Activated T-cell treated with anti-CD3 and anti-CD28 coated beads for 1 hour (primary cell): ENCODE measurements around the gene NFAM1.

Experiments used
- DNase-seq: peaks from one replicate; pipeline ENCODE4 v3.0.0-alpha.2; 2020; ENCODE audit warnings: low read depth

The NFAM1 gene

GRCh38 chr22:42358643-42359558 lies 73.3 kb downstream of the NFAM1 start:
- no peak for DNase-seq

GRCh38 chr22:42357634-42358296 lies 74.4 kb downstream of the NFAM1 start:
- DNase-seq: no peak

DNA sequence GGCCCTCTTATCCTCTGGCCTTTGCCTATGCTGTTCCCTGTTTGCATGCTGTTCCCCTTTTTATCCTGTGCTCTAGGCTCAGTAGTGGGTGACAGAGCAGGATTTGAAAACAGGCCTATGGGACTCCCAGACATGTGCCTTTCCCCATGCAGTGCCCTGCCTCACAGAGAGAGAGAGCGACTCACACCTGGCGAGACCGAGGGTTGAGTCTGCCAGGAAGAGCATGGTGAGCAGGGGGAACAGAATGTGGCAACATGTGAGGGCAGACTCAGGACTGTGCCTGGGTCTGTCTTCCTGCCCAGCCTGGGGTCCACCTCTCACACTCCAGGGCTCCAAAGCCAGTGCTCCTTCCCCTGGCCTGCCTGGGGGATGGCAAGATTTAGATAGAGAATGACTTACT lies 75.0 kb downstream of the NFAM1 start:
- DNase-seq: no peak

DNA sequence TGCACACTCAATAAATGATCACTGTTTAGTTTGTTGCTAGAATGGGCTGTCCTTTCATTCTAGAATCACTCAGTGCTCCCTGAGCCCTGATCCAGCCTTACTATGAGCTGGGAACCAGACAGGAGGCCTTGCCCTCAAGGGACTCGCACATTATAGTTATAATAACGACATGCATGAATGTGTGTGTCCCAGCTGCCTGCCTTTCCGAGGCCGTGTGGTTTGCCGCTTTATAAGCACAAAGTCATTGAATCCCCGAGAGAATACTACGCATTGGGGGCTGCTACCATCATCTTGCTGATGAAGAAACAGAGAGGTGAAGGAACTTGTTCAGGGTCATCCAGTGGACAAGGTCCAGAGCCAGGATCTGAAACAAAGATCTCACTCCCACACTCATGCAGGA lies 75.7 kb downstream of the NFAM1 start:
- DNase-seq: no peak

- no peak for DNase-seq
These were observed 78.1 kb downstream of the NFAM1 start for GRCh38 chr22:42353883-42354727.

GRCh38 chr22:42350373-42350772 lies 81.8 kb downstream of the NFAM1 start:
- DNase-seq: no peak

DNA sequence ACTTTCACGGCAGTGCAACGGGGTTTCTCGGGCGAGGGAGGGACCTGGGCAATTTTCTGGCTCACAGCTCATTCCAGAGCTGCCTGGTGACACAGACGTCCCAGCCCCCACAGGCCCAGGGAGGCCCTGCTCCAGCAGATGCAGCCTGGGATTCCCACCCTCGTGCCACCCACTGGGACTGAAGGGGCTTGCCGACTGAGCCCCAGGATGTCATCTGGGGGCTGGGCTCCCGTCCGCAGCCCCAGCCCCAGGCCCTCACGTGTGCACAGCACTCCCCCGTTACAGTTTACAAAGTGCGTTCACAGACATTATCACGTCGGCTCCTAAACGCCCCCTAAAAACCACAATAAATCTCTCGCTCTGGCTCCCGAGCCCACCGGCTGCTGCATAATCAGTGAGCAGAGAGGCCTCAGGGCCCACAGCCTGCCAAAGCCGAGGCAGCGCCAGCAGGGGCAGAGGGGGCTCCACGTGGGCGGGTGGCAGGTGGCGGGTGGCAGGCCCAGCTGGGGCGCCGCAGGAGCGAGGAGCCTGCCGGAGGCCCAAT lies 84.8 kb downstream of the NFAM1 start:
- no peak for DNase-seq

GRCh38 chr22:42346722-42347121 lies 85.5 kb downstream of the NFAM1 start:
- DNase-seq: no peak

GRCh38 chr22:42345458-42345857 lies 86.7 kb downstream of the NFAM1 start:
- no peak for DNase-seq

GRCh38 chr22:42344361-42344905 lies 87.8 kb downstream of the NFAM1 start:
- DNase-seq: no peak

DNA sequence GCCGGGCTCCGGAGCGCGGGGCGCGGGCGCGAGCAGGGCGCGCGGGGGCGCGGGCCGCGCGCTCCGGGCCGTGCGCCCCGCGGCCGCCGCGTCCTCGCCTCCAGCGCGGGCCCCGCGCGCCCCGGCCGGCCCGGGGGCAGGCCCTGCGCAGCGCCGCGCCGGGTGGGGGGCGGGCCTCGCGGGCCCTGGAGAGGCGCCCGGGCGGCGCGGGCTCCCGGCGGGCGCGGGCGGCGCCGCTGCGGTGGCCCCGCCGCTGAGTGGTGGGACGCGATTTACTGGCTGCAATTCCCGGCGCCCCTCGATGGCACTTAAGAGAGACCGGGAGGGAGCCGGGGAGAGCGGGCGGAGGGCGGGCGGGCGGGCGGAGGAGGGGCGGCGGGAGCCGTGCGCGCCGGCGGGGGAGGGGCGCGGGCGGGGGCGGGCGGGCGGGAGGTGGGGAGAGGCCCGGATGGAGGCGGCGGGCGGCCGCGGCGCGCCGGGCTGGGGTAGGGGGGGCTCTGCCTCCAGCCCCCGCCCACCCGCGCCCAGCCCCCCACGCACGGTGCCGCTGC lies 88.6 kb downstream of the NFAM1 start:
- DNase-seq: no peak

- no peak for DNase-seq
These were observed 89.1 kb downstream of the NFAM1 start for GRCh38 chr22:42343121-42343454.

DNA sequence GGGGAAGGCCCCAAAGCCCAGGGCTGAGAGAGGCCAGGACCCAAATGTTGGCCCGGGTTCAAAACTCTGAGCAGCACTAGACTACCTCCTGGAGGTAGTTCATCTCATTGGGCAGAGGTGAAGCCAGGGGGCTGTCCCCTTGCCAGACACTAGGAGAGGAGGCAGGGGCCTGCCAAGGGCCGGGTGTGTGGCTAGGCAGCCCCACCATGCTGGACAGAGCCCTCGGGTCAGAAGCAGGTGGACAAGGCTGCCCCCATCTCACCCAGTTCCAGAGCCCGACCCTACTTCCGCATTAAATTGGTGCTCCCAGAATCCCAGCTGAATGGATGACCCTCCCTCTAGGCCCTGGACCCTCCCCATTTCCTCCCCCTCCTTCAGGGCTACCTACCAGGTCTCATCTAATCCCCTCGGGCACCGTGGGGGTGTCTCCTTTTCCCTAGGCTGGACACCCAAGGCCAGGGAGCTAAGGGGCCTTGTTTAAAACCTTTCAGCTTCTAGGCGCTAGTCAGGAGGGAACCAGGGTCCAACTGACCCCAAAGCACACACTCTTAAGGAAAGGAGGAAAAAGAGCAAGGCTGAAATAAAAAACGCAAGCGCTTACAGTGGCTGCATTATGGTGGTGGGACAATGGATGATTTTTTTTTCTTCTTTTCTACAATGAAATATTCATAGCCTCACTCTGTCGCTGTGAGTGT lies 89.6 kb downstream of the NFAM1 start:
- no peak for DNase-seq

DNA sequence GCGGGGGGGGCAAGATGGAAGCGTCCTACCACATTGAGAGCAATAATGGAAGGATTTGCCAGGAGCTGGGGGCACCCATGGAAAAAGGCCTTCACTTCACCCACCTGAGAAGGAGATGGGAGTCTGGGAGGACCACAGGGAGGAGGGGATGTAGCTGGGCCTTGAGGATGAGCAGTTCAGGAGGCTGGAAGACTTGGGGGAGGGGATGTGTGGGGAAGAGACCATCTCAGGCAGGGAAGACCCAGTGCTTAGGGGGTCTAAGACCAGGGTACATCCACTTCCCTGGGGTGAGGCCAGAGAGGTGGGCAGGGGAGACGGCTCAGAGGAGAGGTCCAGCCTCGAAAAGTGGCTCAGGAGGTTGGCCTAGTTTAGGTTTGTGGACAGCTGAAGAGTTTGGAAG lies 90.4 kb downstream of the NFAM1 start:
- no peak for DNase-seq

GRCh38 chr22:42340829-42341383 lies 91.3 kb downstream of the NFAM1 start:
- DNase-seq: no peak

DNA sequence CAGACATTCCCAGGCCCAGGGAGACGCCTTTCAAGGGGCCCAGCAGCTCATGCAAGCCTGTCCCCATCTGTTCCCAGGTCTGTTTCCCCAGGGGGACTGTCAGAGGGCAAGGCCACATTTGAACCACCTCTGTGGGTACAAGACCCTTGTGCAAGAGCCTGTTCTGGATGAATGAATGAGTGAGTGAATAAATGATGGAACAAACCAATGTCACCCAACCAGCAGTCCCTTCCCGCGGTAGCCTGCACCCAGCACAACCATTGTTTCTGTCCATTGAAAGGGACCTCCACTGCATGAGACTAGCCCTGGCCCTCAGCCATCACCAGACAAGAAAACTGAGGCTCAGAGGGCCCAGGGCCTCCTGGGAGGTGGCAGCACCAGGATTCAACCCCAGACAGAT lies 92.1 kb downstream of the NFAM1 start:
- DNase-seq: no peak

DNA sequence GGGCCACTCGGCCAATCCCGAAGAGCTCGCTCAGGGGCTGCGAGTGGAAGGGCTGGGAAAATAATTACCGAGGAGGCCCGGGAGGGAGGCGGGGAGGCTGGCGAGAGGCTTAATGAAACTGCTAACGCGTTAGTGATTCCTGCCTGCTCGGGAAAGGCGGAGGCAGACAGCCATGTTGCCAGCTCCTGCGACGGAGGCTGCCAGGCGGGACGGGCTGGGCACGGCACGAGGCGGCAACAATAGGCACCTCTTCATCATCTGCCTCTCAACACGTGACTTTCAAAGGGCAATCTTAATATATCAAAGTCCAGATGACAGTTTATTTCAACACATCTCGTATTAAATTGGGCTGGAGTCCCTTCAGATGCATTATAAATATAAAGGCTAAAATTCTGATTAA lies 93.7 kb downstream of the NFAM1 start:
- no peak for DNase-seq

- DNase-seq: no peak
These were observed 94.8 kb downstream of the NFAM1 start for GRCh38 chr22:42337356-42337755.

DNA sequence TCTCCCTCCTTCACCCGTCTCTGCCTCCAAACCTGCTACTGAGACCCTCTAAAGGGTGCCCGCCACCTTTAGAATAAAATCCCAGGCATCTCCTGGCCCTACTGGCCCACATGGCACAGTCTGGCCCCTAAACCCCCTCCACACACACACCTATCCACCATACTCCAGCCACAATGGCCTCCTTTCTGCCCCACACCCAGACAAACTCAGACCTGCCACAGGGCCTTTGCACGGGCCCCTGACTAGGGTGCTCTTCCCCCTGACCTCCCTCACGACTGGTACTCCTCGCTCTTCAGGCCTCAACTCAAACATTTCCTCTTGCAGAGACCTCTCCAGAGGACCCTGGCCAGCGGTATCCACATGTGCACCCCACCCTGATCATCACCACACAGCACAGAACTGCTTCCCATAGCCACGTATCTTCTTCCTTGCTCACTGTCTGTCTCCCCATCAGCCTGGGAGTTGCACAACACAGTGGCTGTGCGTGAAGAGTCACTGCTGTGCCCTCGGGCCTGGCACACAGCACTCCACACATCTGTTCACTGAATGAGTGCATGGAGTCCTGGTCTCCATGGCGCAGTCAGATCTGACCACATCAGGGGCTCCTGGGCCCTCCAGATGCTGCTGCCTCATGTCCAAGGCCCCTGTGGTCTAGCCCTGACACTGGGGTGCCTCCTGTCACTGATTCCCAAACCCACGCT lies 95.5 kb downstream of the NFAM1 start:
- DNase-seq: no peak

DNA sequence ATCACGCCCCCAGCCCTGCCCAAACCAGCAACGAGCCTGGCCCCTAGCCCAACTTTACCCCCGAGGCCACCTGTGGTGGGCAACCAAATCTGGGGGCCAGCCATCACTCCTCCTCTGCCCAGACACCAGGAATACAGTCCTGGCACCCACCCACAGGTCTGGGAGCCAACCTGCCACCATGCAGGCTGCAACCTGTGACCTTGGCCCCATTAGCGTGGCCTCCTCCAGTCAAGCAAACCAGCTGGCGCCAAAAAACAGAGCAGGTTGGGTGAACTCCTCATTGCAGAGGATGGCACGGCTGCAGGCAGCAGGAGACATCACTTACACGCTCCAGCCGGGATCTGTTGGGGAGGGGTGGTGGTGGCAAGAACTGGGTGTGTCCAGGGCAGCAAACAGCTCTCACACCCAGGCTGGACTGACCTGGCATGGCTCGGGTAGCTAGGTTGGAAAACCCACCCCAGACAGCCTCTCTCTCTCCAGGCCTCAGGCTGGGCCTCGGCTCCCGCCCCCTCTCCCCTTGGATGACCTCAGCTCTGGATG lies 96.3 kb downstream of the NFAM1 start:
- no peak for DNase-seq
